SW480 (cell line): ENCODE measurements around the gene IL5RA.

ENCODE experiments used
- DNase-seq: peaks from one replicate; pipeline ENCODE4 v3.0.0-alpha.2; 2016; ENCODE audit warnings: low spot score

Gene IL5RA

DNA sequence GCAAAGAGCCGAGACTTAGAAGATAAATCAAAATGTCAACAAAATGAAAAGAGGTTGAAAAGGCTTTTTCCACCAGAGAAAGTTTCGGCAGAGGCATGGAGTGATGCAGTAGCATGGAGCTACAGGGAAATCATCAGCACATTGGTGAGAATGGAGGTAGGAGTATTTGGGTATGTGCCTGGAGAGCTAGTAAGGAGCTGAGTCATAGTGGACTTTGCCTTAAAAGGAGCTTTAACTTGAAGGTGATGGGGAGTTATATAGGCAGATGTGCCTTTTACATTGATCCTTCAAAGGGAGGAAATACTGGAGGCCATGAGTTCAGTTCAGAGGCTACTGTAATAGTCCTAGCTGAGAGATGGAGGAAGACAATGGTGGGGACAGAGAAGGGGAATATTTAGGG lies 44.3 kb downstream of the IL5RA start:
- DNase-seq = no peak

- no peak for DNase-seq
Measured at GRCh38 chr3:3064297-3064696, 45.9 kb downstream of the IL5RA start.

DNA sequence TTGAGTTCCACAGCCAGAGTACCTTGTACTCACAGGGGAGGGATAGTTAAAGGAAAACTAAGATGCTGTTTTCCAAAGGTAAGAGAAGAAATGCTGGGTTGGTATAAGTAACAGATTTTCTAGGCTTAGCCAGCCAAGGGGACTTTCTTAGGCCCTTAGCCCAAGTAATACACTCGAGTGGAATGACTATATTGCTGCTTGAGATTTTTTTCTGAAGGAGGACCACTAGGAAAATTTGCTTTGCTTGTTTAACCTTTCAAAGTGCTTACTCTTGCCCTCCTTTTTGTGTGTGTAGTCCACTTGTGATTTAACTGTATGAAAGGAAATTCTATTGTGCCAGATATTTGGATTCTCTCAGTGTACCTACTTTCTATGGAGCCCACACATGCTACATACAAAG lies 50.5 kb downstream of the IL5RA start:
- DNase-seq = no peak

DNA sequence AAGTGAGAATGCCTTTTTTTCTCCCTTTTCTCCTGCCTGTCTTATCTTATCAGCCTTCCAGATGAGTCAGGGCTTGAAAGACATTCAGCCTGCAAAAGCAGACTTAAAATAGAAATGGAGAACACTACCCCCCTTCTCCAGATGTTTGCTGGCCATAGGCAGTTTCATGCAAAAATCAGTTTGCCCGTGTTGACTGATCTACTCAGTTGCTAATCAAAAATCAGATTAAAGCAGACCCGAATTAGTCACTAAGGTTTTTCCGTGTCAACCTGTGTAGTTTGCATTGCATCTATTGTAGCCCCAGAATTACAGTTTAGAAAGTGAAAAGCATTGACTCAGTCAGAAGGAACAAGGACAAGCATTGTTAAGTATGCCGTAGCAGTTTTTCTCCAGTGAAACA lies 56.2 kb downstream of the IL5RA start:
- no peak for DNase-seq

- DNase-seq = no peak
Measured at GRCh38 chr3:3038201-3038991, 71.8 kb downstream of the IL5RA start.

DNA sequence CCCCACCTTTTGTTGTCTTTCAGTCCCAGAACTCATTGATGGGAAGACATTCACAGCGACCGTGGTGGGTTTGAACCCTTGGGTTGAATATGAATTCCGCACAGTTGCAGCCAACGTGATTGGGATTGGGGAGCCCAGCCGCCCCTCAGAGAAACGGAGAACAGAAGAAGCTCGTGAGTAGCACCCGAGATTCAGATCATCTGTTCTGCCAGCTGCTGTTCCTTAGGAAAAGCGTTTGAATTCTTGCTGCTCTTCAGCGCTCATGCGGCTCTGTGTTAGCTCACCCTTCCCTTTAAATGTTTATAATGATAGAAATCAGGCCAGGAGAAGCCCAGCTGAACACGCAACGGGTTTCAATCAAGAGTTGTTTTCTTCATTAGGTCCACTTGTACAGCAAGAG lies 73.0 kb downstream of the IL5RA start:
- no peak for DNase-seq

DNA sequence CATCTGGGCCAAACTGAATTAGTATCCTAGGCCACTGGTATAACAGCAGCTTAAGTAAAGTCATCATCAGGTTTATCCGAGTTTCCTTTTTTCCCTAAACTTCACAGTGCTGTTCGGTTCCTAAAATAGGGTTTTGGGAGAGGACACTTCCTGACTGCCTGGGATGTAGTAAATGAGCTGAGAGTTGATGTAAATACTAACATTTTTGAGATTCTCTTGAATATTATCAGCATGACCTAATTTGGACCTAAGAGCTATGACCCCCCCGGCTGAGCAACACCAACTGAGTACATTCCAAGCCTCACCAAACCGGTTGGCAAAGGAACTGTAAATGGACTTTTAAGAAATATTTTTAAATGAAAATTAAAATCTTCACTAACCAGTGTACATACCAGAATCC lies 78.8 kb downstream of the IL5RA start:
- DNase-seq = no peak

DNA sequence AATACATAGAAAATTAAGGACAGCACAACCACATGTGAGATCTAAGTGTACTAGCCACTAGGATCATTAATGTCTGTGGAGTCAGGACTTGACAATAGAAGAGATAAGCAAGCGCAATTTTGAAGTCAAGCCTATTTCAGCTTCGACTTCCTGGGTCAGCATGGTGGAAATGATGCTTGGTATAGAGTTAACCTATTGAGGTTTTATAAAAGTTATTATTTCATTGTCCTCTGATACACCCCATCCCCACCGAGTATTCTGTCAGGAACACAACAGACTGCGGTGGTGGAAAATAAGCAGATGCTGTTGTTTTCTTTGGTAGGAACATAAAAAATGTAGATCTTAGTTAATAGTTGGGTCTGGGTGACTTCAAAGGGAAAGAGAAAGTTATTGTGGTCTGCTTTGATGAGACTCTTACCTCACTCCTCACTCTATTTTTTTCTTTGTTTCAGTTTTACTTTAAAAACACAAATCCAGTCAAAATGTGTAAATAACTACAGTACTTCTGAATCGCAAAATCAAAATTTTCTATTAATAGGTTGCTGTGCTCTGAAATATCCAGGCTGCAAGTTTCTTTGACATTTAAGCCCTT lies 82.1 kb downstream of the IL5RA start:
- DNase-seq = no peak

GRCh38 chr3:3023111-3023745 lies 86.9 kb downstream of the IL5RA start:
- DNase-seq = no peak

- no peak for DNase-seq
Measured at GRCh38 chr3:3020209-3020608, 90.0 kb downstream of the IL5RA start.
